Body of pancreas (tissue), 4 donors: ENCODE data around the gene EMD. TPM values are rescaled to one million over a fixed set of nuclear protein-coding genes. Genes with fewer than 3 reads are reported as not detected.

Source experiments
- ATAC-seq: fragments of 150-250 bp; one replicate; pipeline ENCODE4 v1.9.1; 2016
- DNase-seq, 4 donors: peaks; one replicate each; pipeline ENCODE4 v3.0.0-alpha.2; 2019
- H3K27ac ChIP-seq, 4 donors: fragments of 200-600 bp; sonication (generic); 1 replicate in 3 of 4; 2 replicates in 1 of 4; pipeline versions ENCODE4 v1.5.1 to v1.6.1; 2016 to 2019; ENCODE audit warnings: mild to moderate bottlenecking in 1 of 4, mixed read lengths in 1 of 4, moderate library complexity in 1 of 4
- H3K27me3 ChIP-seq, 2 donors: fragments of 200-600 bp; sonication (generic); one replicate each; pipeline ENCODE4 v1.6.0; 2016; ENCODE audit warnings: mild to moderate bottlenecking in 1 of 2
- H3K36me3 ChIP-seq, 2 donors: fragments of 200-600 bp; sonication (generic); replicated peaks in 1 of 2; 2 replicates each; pipeline ENCODE4 v1.5.1; 2016; ENCODE audit warnings: low read depth in 2 of 2; ENCODE audit not compliant: insufficient read depth in 1 of 2
- H3K4me1 ChIP-seq: fragments of 200-600 bp; sonication (generic); one replicate; pipeline ENCODE4 v1.6.0; 2016
- H3K4me3 ChIP-seq, 2 donors: fragments of 200-600 bp; sonication (generic); 1 replicate in 1 of 2; 2 replicates in 1 of 2; pipeline ENCODE4 v1.5.1; 2016 to 2019
- H3K9me3 ChIP-seq, 3 donors: fragments of 200-600 bp; sonication (generic); 1 replicate in 2 of 3; 2 replicates in 1 of 3; pipeline ENCODE4 v1.5.1; 2016
- POLR2A ChIP-seq, 3 donors: fragments of 450-650 bp; IDR thresholded peaks; one replicate each; pipeline ENCODE4 v1.6.1; 2016; ENCODE audit warnings: antibody characterized with exemption in 3 of 3, mild to moderate bottlenecking in 2 of 3
- WGBS, 2 donors: methylation state at CpG; one replicate each; pipeline ENCODE4 v1.1.5; 2017; 5-methylcytosine and 5-hydroxymethylcytosine counted together
- intact Hi-C: fragments of 100-400 bp; cut with DNase I; formaldehyde crosslinking; loops from one replicate; pipeline ENCODE4 v1.15.1; 2023
- total RNA-seq, 2 donors: library from RNA; depleted of rRNA; stranded (reverse); fragments of >200 nt; gene quantifications; one replicate each; pipeline ENCODE4 v1.1.0, GENCODE V29; 2016
- TF ChIP-seq, protein P1 (sequence below), 7 experiments: fragments of 450-650 bp in 4 of 7; fragments of 200-600 bp in 3 of 7; sonication (generic) in 3 of 7; IDR thresholded peaks; one replicate each; pipeline ENCODE4 v1.5.1; 2016 to 2019; ENCODE audit warnings: antibody characterized with exemption in 7 of 7

Gene EMD
- total RNA-seq, 2 donors from 2014 or later: 23.6 to 28.3 TPM

DNA sequence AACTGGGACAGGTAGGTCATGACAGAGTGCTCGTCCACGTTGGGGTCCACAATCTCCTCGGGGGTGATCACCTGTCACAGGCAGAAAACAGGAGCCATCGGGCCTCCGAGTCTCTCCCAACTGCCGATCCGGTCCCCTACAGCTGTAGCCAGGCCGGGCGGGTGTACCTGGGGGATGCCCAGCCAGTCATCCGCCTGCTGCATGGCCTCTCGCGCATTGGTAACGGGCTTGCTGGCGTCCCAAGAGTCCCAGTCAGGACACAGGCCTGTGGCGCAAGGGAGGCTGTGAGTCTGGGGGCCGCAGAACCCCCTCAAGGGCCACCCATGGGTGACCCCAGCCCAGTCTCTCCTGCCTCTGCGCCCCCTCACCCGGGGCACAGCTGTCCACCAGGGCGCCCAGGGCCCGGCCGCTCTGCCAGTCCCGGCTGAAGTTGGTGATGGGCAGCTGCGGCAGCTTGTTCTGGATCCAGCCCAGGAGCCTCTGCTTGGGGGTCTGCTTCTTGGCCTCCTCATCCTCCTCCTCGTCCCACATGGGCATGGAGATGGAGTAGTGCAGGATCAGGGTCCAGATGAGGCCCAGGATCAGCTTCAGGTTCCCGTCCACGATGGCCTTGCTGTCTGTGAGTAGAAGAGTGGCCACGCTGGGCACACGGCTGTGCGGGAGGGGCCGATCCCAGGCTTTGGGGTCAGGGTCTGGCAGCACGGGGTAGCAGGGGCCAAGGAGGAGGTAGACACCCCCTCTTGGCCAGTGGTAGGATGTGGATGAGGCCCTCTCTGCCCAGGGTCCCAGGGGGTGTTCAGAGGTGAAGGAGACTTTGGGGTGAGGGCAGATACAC, 11.4 kb upstream of the EMD start:
- Histone ChIP-seq H3K9me3 (no peaks in the 10 kb centered on the region), H3K27me3 (no peaks in the 10 kb centered on the region), H3K27ac (peak overlapping the region in 2 of 4 donors; percentile 80 to 84), H3K4me3 (no peak overlapping the region), H3K4me1 (peaks cover 20% of the 10 kb centered on the region), H3K36me3 (no peaks in the 10 kb centered on the region)
- ATAC-seq (no peak), DNase-seq (no peak)
- intact Hi-C loops: no loop called here
- TF ChIP-seq, protein P1, sequence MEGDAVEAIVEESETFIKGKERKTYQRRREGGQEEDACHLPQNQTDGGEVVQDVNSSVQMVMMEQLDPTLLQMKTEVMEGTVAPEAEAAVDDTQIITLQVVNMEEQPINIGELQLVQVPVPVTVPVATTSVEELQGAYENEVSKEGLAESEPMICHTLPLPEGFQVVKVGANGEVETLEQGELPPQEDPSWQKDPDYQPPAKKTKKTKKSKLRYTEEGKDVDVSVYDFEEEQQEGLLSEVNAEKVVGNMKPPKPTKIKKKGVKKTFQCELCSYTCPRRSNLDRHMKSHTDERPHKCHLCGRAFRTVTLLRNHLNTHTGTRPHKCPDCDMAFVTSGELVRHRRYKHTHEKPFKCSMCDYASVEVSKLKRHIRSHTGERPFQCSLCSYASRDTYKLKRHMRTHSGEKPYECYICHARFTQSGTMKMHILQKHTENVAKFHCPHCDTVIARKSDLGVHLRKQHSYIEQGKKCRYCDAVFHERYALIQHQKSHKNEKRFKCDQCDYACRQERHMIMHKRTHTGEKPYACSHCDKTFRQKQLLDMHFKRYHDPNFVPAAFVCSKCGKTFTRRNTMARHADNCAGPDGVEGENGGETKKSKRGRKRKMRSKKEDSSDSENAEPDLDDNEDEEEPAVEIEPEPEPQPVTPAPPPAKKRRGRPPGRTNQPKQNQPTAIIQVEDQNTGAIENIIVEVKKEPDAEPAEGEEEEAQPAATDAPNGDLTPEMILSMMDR (IDR thresholded peaks at IDR 0.05): no peak
- TF ChIP-seq POLR2A (IDR thresholded peaks at IDR 0.05): no peak
- 90% methylated on average over 11 of the region's 31 CpGs; no CpG with 5 or more reads in 1 of the 2 donors for WGBS, 2 donors

DNA sequence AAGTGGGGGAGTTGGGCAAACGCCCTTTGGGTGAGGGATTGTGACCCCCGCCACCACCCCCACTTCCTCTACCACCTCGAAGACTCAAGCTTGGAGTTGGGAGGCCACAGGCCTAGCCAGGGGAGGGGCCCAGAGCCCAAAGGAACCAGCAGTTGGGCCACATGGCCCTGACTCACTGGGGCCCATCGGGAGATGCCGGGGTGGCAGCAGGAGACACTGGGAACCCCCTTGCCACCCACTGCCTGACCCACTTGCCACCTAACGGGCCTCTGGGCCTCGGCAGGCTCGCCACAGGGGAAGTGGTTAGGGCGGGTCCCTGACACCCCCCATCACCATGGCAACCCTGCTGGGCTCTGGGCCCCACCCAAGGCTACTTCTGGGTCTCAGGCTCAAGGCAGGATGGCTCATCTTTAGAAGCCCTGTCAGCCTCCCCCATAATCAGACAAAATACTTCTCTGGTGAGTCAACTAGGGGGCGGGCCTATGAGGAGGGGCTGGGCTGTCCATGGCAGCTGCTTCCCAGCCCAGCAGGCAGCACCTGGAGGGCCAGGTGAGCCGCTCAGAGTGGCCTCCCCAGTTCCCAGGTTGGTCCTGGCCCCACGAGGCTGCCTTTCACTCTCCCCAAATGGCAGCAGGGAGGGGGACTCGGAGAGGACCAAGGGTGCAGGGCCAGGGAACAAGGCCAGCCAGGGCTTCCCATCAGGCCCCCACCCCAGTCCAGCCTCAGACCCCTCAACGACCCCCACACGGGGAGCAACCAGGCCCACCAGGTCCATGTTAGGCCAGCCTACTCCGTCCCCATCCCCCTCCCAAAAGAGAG, 10.3 kb upstream of the EMD start:
- TF ChIP-seq, protein P1 (IDR thresholded peaks at IDR 0.05): no peak
- TF ChIP-seq POLR2A (IDR thresholded peaks at IDR 0.05): peak; percentile 14 to 58 (median 54)
- ATAC-seq (no peak), DNase-seq (peak; percentile 39 to 76 (median 56))
- intact Hi-C loops: no loop called here
- Histone ChIP-seq H3K27me3 (no peaks in the 10 kb centered on the region), H3K36me3 (no peaks in the 10 kb centered on the region), H3K9me3 (no peaks in the 10 kb centered on the region), H3K4me3 (no peak overlapping the region), H3K27ac (peak overlapping the region; percentile 50 to 84 (median 79)), H3K4me1 (peaks cover 32% of the 10 kb centered on the region)
- WGBS, 2 donors: 0 to 54% methylated on average over 1 to 3 of the region's 16 CpGs

DNA sequence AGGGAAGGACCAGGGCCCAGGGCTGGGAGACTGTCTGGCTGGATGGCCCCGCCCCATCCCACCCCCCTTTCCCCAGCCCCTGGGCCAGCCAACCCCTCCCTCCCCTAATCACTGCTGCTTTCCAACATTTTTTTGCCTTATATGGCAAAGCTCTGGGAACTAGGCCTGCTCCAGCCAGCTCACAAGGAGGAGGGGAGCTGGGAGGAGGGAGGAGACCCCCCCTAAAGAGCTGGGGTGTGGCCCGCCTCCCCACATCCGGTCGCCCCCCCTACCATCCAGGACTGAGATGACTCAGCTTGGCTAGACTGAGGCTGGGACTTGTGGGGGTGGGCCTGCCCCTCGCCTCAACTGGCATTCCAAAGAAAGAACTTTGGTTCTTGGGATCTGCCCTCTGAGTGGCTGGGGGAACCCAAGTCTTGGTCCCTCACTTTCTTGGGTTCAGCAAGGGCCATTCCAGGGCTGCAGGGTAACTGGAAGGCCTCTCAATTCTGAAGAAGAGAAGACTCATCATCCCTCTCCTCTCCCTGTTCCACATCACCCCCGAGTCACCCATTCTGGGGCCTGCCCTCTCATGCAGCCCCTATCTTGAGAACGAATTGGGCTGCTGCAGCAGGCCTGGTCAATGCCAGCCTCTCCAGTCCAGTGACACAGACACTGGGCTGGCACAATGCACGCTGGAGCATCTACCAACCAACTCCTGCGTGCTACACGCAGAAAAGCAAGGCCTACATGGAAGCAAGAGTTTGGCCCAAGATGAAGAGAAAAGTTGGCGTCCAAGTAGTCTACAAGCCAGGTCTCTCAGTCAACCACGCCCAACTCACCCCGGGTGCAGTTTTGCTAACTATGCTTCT, 9.4 kb upstream of the EMD start:
- peak; percentile 3 to 52 (median 3) for TF ChIP-seq POLR2A (IDR thresholded peaks at IDR 0.05)
- TF ChIP-seq, protein P1 (IDR thresholded peaks at IDR 0.05): no peak
- H3K4me3 ChIP-seq: no peak overlapping the region
- no peaks in the 10 kb centered on the region for H3K36me3 ChIP-seq
- ATAC-seq: peak; percentile 36
- H3K27ac ChIP-seq: peak overlapping the region; percentile 50 to 84 (median 79)
- 46% methylated on average over 12 of the region's 13 CpGs; no CpG with 5 or more reads in 1 of the 2 donors for WGBS, 2 donors
- peak; percentile 53 to 62 (median 60) for DNase-seq
- intact Hi-C loops: no loop called here
- H3K4me1 ChIP-seq: peaks cover 36% of the 10 kb centered on the region
- H3K9me3 ChIP-seq: no peaks in the 10 kb centered on the region
- no peaks in the 10 kb centered on the region for H3K27me3 ChIP-seq

DNA sequence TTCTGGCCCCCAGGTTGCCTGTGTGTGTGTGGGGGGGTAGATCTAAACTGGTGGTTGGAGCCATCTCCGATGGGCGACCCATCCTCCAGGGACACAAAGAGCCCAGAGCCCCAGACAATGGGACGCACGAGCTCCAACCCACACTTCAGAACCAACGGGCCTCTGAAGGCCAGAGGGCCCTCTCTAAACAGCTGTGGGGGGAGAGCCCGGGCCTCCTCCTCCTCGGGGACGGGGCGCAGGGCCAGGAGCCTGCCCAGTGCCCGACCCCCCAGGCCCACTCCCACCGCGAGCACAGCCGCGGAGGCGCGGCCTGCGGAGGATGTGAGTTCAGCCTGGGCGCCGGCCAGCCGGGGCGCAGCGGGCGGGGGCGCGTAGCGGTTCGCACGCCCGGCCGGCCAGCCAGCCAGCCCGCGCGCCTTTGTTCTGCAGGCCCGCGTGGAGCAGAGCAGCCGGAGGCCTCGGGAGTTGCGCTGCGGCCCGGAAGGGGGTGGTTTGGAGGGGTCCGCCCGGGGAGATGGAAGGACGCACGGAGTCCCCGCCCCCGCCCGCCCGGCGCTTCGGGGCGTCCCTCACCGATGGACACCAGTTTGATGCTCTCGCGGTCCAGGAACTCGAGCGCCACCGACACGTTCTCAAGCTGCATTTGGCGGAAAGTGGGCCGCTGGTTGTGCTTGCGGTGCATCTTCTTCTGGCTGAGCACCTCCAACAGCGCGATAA, 8.6 kb upstream of the EMD start:
- peak overlapping the region in 1 of 2 donors; percentile 37 for H3K4me3 ChIP-seq

More for the DNA sequence above, 8.6 kb upstream of the EMD start:
- Histone ChIP-seq H3K4me1 (peaks cover 36% of the 10 kb centered on the region), H3K27ac (peak overlapping the region in 3 of 4 donors; percentile 78 to 84 (median 80)), H3K36me3 (no peaks in the 10 kb centered on the region), H3K9me3 (no peaks in the 10 kb centered on the region), H3K27me3 (no peaks in the 10 kb centered on the region)
- no peak for ATAC-seq
- 11 to 20% methylated on average over 1 to 25 of the region's 63 CpGs for WGBS, 2 donors
- TF ChIP-seq POLR2A (IDR thresholded peaks at IDR 0.05): no peak
- TF ChIP-seq, protein P1 (IDR thresholded peaks at IDR 0.05): no peak
- no peak for DNase-seq
- intact Hi-C loops: no loop called here
